Keratinocyte (primary cell): Measurements from ENCODE around the gene RNF115. TPM values are rescaled to one million over a fixed set of nuclear protein-coding genes. Genes with fewer than 3 reads are reported as not detected.

Source experiments
- DNase-seq: peaks from one replicate; pipeline ENCODE4 v3.0.0-alpha.2; 2011; ENCODE audit warnings: low read depth, missing footprints, low spot score
- FAIRE-seq: peaks from 2 replicates; lab custom pipeline; 2011; peaks lifted over from hg19 to GRCh38; lab: Jason Lieb, UNC
- H2AFZ ChIP-seq: 2 replicates; pipeline ENCODE4 v1.6.0; 2012; ENCODE audit warnings: low read length, control low read depth, inconsistent platforms; ENCODE audit not compliant: control insufficient read depth
- H3K27ac ChIP-seq: 2 replicates; pipeline ENCODE4 v1.5.1; 2011; ENCODE audit warnings: low read length; ENCODE audit not compliant: control insufficient read depth, insufficient read depth
- H3K27me3 ChIP-seq: 3 replicates; pipeline ENCODE4 v1.6.0; 2011; ENCODE audit warnings: low read length; ENCODE audit not compliant: control insufficient read depth, insufficient read depth; ENCODE audit errors: extremely low read depth
- H3K36me3 ChIP-seq, 2 experiments: 2 replicates in 1 of 2; 3 replicates in 1 of 2; pipeline ENCODE4 v1.5.1; 2011; ENCODE audit warnings: low read length in 2 of 2, mild to moderate bottlenecking in 1 of 2; ENCODE audit not compliant: control insufficient read depth in 2 of 2, insufficient read depth in 2 of 2; ENCODE audit errors: extremely low read depth in 1 of 2
- H3K4me1 ChIP-seq: 3 replicates; pipeline ENCODE4 v1.5.1; 2011; ENCODE audit warnings: low read length; ENCODE audit not compliant: control insufficient read depth, insufficient read depth; ENCODE audit errors: extremely low read depth
- H3K4me2 ChIP-seq: 3 replicates; pipeline ENCODE4 v1.6.0; 2011; ENCODE audit warnings: low read depth, low read length; ENCODE audit not compliant: control insufficient read depth, insufficient read depth; ENCODE audit errors: extremely low read depth
- H3K4me3 ChIP-seq, 3 experiments: fragments of 200-600 bp in 1 of 3; sonication (generic) in 1 of 3; 2 replicates in 2 of 3; 3 replicates in 1 of 3; pipeline ENCODE4 v1.5.1; 2011 to 2016; ENCODE audit warnings: low read length in 3 of 3, mild to moderate bottlenecking in 3 of 3, control low read depth in 2 of 3, inconsistent platforms in 1 of 3, low read depth in 1 of 3, mixed read lengths in 1 of 3, mixed run types in 1 of 3, moderate library complexity in 1 of 3; ENCODE audit not compliant: control insufficient read depth in 2 of 3, insufficient read depth in 2 of 3; ENCODE audit errors: extremely low read depth in 1 of 3
- H3K79me2 ChIP-seq: 2 replicates; pipeline ENCODE4 v1.6.0; 2012; ENCODE audit warnings: low read length; ENCODE audit not compliant: control insufficient read depth, insufficient read depth
- H3K9ac ChIP-seq: 3 replicates; pipeline ENCODE4 v1.6.0; 2011; ENCODE audit warnings: low read length; ENCODE audit not compliant: control insufficient read depth, insufficient read depth; ENCODE audit errors: extremely low read depth
- H3K9me1 ChIP-seq: 3 replicates; pipeline ENCODE4 v1.6.0; 2011; ENCODE audit warnings: low read length; ENCODE audit not compliant: control insufficient read depth, insufficient read depth; ENCODE audit errors: extremely low read depth
- H3K9me3 ChIP-seq: 2 replicates; pipeline ENCODE4 v1.5.1; 2012; ENCODE audit warnings: low read depth, low read length; ENCODE audit not compliant: control insufficient read depth
- H4K20me1 ChIP-seq: 3 replicates; pipeline ENCODE4 v1.6.0; 2011; ENCODE audit warnings: low read length; ENCODE audit not compliant: control insufficient read depth, insufficient read depth; ENCODE audit errors: extremely low read depth
- CTCF ChIP-seq, 3 experiments: IDR thresholded peaks in 1 of 3; conservative IDR thresholded peaks in 1 of 3; optimal IDR thresholded peaks in 1 of 3; 2 replicates in 2 of 3; 3 replicates in 1 of 3; pipeline versions ENCODE3 to v1.5.1; 2011; ENCODE audit warnings: low read length in 3 of 3, mild to moderate bottlenecking in 3 of 3, moderate library complexity in 2 of 3, control low read depth in 1 of 3, inconsistent platforms in 1 of 3; ENCODE audit not compliant: insufficient read depth in 2 of 3; ENCODE audit errors: extremely low read depth in 1 of 3
- EZH2 ChIP-seq: IDR thresholded peaks from one replicate; pipeline ENCODE4 v1.6.1; 2012; ENCODE audit warnings: inconsistent platforms, mild to moderate bottlenecking, low read length, moderate library complexity
- dilution Hi-C: fragments of 300-500 bp; cut with MboI; formaldehyde crosslinking; loops from one replicate; pipeline ENCODE4 v1.7.0; 2020; ENCODE audit warnings: low sequenced_read_pairs; ENCODE audit not compliant: extremely low pct_ligation_motif_present
- polyA plus RNA-seq, 5 experiments: library from polyadenylated mRNA; depleted of rRNA in 3 of 5; stranded (reverse) in 3 of 5; stranded (forward) in 1 of 5; unstranded in 1 of 5; fragments of >200 nt; gene quantifications; 1 replicate in 1 of 5; 2 replicates in 3 of 5; 3 replicates in 1 of 5; pipeline versions ENCODE4 v1.2.1 to v1.2.3, GENCODE V29; 2011 to 2012; ENCODE audit warnings: missing spikeins in 2 of 5, low read depth in 1 of 5, low replicate concordance in 1 of 5

RNF115 gene
- polyA plus RNA-seq, 1 donor (not counting 4 experiments of a cell fraction or from before 2014, with no cell fraction given) = 10.1 TPM

- Histone ChIP-seq H3K27ac (peak overlapping the region; percentile 49), H3K9me3 (no peaks in the 10 kb centered on the region), H3K4me3 (peak overlapping the region; percentile 83 to 98 (median 97)), H3K27me3 (no peaks in the 10 kb centered on the region), H2AFZ (peak overlapping the region; percentile 78), H3K4me2 (peak overlapping the region; percentile 65), H3K4me1 (peaks cover 12% of the 10 kb centered on the region), H3K36me3 (peaks cover 30 to 32% of the 10 kb centered on the region in 2 experiments), H4K20me1 (no peaks in the 10 kb centered on the region), H3K9ac (peak overlapping the region; percentile 87), H3K79me2 (peaks cover 19% of the 10 kb centered on the region), H3K9me1 (peaks cover 5% of the 10 kb centered on the region)
- TF ChIP-seq CTCF (optimal IDR thresholded peaks at IDR 0.05 in 1 of 3, IDR thresholded peaks at IDR 0.05 in 1 of 3, conservative IDR thresholded peaks at IDR 0.05 in 1 of 3; ENCODE audit: extremely low read depth in 1 of 3, insufficient read depth in 2 of 3, low read length in 3 of 3) (no peak), EZH2 (no peak)
- DNase-seq = no peak
- no peak for FAIRE-seq
- dilution Hi-C loops = no loop called here
Measured at GRCh38 chr1:145858238-145858900, 34.5 kb upstream of the RNF115 start.

GRCh38 chr1:145857170-145857569 is 33.3 kb upstream of the RNF115 start:
- Histone ChIP-seq H3K9me3 (no peaks in the 10 kb centered on the region), H3K27me3 (no peaks in the 10 kb centered on the region), H4K20me1 (no peaks in the 10 kb centered on the region), H2AFZ (no peak overlapping the region), H3K79me2 (peaks cover 19% of the 10 kb centered on the region), H3K4me1 (peaks cover 12% of the 10 kb centered on the region), H3K4me2 (no peak overlapping the region), H3K36me3 (peaks cover 35% of the 10 kb centered on the region in 2 experiments), H3K27ac (no peak overlapping the region), H3K9me1 (peaks cover 5% of the 10 kb centered on the region), H3K4me3 (no peak overlapping the region), H3K9ac (no peak overlapping the region)
- dilution Hi-C loops = no loop called here
- FAIRE-seq = no peak
- DNase-seq = no peak
- TF ChIP-seq EZH2 = no peak
